ENCODE results near the gene CNTNAP2. TPM values are rescaled to one million over a fixed set of nuclear protein-coding genes. Genes with fewer than 3 reads are reported as not detected.

CNTNAP2 gene
- total and polyA plus RNA-seq, 4 donors: 0.14 to 2.3 (median 1.1) TPM

GRCh38 chr7:147980826-147981813 lies 1864.5 kb downstream of the CNTNAP2 start (continued):
- TF ChIP-seq, protein P1, sequence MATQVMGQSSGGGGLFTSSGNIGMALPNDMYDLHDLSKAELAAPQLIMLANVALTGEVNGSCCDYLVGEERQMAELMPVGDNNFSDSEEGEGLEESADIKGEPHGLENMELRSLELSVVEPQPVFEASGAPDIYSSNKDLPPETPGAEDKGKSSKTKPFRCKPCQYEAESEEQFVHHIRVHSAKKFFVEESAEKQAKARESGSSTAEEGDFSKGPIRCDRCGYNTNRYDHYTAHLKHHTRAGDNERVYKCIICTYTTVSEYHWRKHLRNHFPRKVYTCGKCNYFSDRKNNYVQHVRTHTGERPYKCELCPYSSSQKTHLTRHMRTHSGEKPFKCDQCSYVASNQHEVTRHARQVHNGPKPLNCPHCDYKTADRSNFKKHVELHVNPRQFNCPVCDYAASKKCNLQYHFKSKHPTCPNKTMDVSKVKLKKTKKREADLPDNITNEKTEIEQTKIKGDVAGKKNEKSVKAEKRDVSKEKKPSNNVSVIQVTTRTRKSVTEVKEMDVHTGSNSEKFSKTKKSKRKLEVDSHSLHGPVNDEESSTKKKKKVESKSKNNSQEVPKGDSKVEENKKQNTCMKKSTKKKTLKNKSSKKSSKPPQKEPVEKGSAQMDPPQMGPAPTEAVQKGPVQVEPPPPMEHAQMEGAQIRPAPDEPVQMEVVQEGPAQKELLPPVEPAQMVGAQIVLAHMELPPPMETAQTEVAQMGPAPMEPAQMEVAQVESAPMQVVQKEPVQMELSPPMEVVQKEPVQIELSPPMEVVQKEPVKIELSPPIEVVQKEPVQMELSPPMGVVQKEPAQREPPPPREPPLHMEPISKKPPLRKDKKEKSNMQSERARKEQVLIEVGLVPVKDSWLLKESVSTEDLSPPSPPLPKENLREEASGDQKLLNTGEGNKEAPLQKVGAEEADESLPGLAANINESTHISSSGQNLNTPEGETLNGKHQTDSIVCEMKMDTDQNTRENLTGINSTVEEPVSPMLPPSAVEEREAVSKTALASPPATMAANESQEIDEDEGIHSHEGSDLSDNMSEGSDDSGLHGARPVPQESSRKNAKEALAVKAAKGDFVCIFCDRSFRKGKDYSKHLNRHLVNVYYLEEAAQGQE (IDR thresholded peaks at IDR 0.05): no peak
- TF ChIP-seq, protein P2, sequence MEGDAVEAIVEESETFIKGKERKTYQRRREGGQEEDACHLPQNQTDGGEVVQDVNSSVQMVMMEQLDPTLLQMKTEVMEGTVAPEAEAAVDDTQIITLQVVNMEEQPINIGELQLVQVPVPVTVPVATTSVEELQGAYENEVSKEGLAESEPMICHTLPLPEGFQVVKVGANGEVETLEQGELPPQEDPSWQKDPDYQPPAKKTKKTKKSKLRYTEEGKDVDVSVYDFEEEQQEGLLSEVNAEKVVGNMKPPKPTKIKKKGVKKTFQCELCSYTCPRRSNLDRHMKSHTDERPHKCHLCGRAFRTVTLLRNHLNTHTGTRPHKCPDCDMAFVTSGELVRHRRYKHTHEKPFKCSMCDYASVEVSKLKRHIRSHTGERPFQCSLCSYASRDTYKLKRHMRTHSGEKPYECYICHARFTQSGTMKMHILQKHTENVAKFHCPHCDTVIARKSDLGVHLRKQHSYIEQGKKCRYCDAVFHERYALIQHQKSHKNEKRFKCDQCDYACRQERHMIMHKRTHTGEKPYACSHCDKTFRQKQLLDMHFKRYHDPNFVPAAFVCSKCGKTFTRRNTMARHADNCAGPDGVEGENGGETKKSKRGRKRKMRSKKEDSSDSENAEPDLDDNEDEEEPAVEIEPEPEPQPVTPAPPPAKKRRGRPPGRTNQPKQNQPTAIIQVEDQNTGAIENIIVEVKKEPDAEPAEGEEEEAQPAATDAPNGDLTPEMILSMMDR (IDR thresholded peaks at IDR 0.05; ENCODE audit: low read depth, low read length, missing input control): no peak

- H3K4me1 ChIP-seq (ENCODE audit: control insufficient read depth in 4 of 4, insufficient read depth in 4 of 4, low read length in 3 of 4): no peaks in the 10 kb centered on the region
- no peaks in the 10 kb centered on the region for H3K27me3 ChIP-seq (ENCODE audit: control insufficient read depth in 4 of 4, insufficient read depth in 4 of 4, low read length in 3 of 4)
- H3K9ac ChIP-seq (ENCODE audit: low read depth in 1 of 2, low read length in 2 of 2): no peak overlapping the region
- no peak overlapping the region for H3K4me3 ChIP-seq (ENCODE audit: low read depth in 1 of 3, low read length in 3 of 3)
- TF ChIP-seq EGR1 (IDR thresholded peaks at IDR 0.05; ENCODE audit: low read depth in 2 of 2): no peak
- no peak for DNase-seq (ENCODE audit: low spot score)
- WGBS: 50% methylated on average over 1 of the region's 1 CpG
- H3K27ac ChIP-seq (ENCODE audit: low read depth in 1 of 2, low read length in 2 of 2): no peak overlapping the region
- no peaks in the 10 kb centered on the region for H3K36me3 ChIP-seq (ENCODE audit: control insufficient read depth in 4 of 4, insufficient read depth in 3 of 4, low read depth in 1 of 4, low read length in 3 of 4)
- H3K9me3 ChIP-seq (ENCODE audit: control insufficient read depth in 4 of 4, low read length in 3 of 4): no peaks in the 10 kb centered on the region
These were observed 1865.7 kb downstream of the CNTNAP2 start for GRCh38 chr7:147982307-147982706.

GRCh38 chr7:147984265-147984664 lies 1867.7 kb downstream of the CNTNAP2 start:
- Histone ChIP-seq H3K36me3 (ENCODE audit: control insufficient read depth in 4 of 4, insufficient read depth in 3 of 4, low read depth in 1 of 4, low read length in 3 of 4) (no peaks in the 10 kb centered on the region), H3K4me3 (ENCODE audit: low read depth in 1 of 3, low read length in 3 of 3) (no peak overlapping the region), H3K4me1 (ENCODE audit: control insufficient read depth in 4 of 4, insufficient read depth in 4 of 4, low read length in 3 of 4) (no peaks in the 10 kb centered on the region), H3K9ac (ENCODE audit: low read depth in 1 of 2, low read length in 2 of 2) (no peak overlapping the region), H3K27me3 (ENCODE audit: control insufficient read depth in 4 of 4, insufficient read depth in 4 of 4, low read length in 3 of 4) (no peaks in the 10 kb centered on the region), H3K9me3 (ENCODE audit: control insufficient read depth in 4 of 4, low read length in 3 of 4) (no peaks in the 10 kb centered on the region), H3K27ac (ENCODE audit: low read depth in 1 of 2, low read length in 2 of 2) (no peak overlapping the region)
- no peak for TF ChIP-seq NR2F2 (IDR thresholded peaks at IDR 0.05)
- no peak for TF ChIP-seq RAD21 (IDR thresholded peaks at IDR 0.05)
- peak; percentile 46 to 58 for TF ChIP-seq HNF4A (conservative IDR thresholded peaks at IDR 0.05)
- WGBS: 49% methylated on average over 2 of the region's 2 CpGs
- no peak for DNase-seq (ENCODE audit: low spot score)

DNA sequence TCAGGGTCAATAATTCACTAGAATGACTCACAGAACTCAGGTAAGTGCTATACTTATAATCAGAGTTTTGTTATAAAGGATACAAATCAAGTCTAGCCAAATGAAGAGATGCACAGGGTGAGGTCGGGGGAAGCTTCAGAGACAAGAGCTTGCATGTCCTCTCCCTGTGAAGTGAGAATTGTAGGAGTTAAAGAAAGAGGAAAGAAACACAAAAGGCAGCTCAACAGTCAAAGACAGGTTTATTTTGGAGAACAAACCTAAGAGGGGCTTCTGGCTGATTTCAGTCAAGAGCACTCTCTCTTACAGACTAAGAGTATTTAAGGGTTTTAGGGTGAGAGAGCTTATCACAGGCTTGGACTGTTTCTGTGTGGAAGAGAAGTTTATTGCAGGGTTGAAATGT lies 1873.5 kb downstream of the CNTNAP2 start:
- 34% methylated on average over 1 of the region's 1 CpG for WGBS
- Histone ChIP-seq H3K9me3 (ENCODE audit: control insufficient read depth in 4 of 4, low read length in 3 of 4) (peaks cover 0 to 5% (median 0%) of the 10 kb centered on the region in 4 donors), H3K27me3 (ENCODE audit: control insufficient read depth in 4 of 4, insufficient read depth in 4 of 4, low read length in 3 of 4) (peaks cover 0 to 2% (median 0%) of the 10 kb centered on the region in 4 donors), H3K4me3 (ENCODE audit: low read depth in 1 of 3, low read length in 3 of 3) (no peak overlapping the region), H3K27ac (ENCODE audit: low read depth in 1 of 2, low read length in 2 of 2) (no peak overlapping the region), H3K36me3 (ENCODE audit: control insufficient read depth in 4 of 4, insufficient read depth in 3 of 4, low read depth in 1 of 4, low read length in 3 of 4) (no peaks in the 10 kb centered on the region), H3K9ac (ENCODE audit: low read depth in 1 of 2, low read length in 2 of 2) (no peak overlapping the region), H3K4me1 (ENCODE audit: control insufficient read depth in 4 of 4, insufficient read depth in 4 of 4, low read length in 3 of 4) (no peaks in the 10 kb centered on the region)
- no peak for DNase-seq (ENCODE audit: low spot score)
- TF ChIP-seq, protein P3, sequence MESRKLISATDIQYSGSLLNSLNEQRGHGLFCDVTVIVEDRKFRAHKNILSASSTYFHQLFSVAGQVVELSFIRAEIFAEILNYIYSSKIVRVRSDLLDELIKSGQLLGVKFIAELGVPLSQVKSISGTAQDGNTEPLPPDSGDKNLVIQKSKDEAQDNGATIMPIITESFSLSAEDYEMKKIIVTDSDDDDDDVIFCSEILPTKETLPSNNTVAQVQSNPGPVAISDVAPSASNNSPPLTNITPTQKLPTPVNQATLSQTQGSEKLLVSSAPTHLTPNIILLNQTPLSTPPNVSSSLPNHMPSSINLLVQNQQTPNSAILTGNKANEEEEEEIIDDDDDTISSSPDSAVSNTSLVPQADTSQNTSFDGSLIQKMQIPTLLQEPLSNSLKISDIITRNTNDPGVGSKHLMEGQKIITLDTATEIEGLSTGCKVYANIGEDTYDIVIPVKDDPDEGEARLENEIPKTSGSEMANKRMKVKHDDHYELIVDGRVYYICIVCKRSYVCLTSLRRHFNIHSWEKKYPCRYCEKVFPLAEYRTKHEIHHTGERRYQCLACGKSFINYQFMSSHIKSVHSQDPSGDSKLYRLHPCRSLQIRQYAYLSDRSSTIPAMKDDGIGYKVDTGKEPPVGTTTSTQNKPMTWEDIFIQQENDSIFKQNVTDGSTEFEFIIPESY (IDR thresholded peaks at IDR 0.05): no peak
- TF ChIP-seq RAD21 (IDR thresholded peaks at IDR 0.05) (no peak), NR2F2 (IDR thresholded peaks at IDR 0.05) (no peak), FOXA1 (IDR thresholded peaks at IDR 0.05) (no peak), HNF4A (conservative IDR thresholded peaks at IDR 0.05) (no peak), ATF3 (IDR thresholded peaks at IDR 0.05) (no peak)
- TF ChIP-seq, protein P2 (IDR thresholded peaks at IDR 0.05; ENCODE audit: low read depth, low read length, missing input control): no peak
